Neural cell (in vitro differentiated cells): ENCODE measurements around the gene POLR3B. TPM values are rescaled to one million over a fixed set of nuclear protein-coding genes. Genes with fewer than 3 reads are reported as not detected.

Experiments used
- H2AFZ ChIP-seq: fragments of 200-600, 300-800 bp; sonication (generic), shearing (Covaris generic); 2 replicates; pipeline ENCODE4 v1.6.0; 2014; ENCODE audit warnings: low read depth, mild to moderate bottlenecking, antibody characterized with exemption, low read length, moderate library complexity
- H3F3A ChIP-seq: fragments of 200-600 bp; shearing (Covaris generic); 2 replicates; pipeline ENCODE4 v1.6.1; 2016; ENCODE audit warnings: mild to moderate bottlenecking, moderate library complexity, mixed read lengths, antibody characterized with exemption, low read length; ENCODE audit not compliant: insufficient read depth, poor library complexity, severe bottlenecking
- H3K27ac ChIP-seq: fragments of 200-600, 300-800 bp; sonication (generic), shearing (Covaris generic); 2 replicates; pipeline ENCODE4 v1.5.1; 2014; ENCODE audit warnings: mild to moderate bottlenecking, low read length, moderate library complexity
- H3K27me3 ChIP-seq: fragments of 300-800, 200-600 bp; sonication (generic), shearing (Covaris generic); 2 replicates; pipeline ENCODE4 v1.6.0; 2014; ENCODE audit warnings: mild to moderate bottlenecking, low read depth, low read length, moderate library complexity; ENCODE audit not compliant: insufficient read depth
- H3K36me3 ChIP-seq: fragments of 300-800, 200-600 bp; sonication (generic), shearing (Covaris generic); 2 replicates; pipeline ENCODE4 v1.5.1; 2014; ENCODE audit warnings: mild to moderate bottlenecking, antibody characterized with exemption, low read length, moderate library complexity; ENCODE audit not compliant: insufficient read depth
- H3K4me2 ChIP-seq: fragments of 300-800, 200-600 bp; sonication (generic), shearing (Covaris generic); 2 replicates; pipeline ENCODE4 v1.6.0; 2014; ENCODE audit warnings: mild to moderate bottlenecking, low read length
- H3K4me3 ChIP-seq: fragments of 300-800, 200-600 bp; sonication (generic), shearing (Covaris generic); 2 replicates; pipeline ENCODE4 v1.5.1; 2014; ENCODE audit warnings: mild to moderate bottlenecking, low read length, moderate library complexity
- H3K79me2 ChIP-seq: fragments of 200-600 bp; shearing (Covaris generic); replicated peaks from 2 replicates; pipeline ENCODE4 v1.6.0; 2014; ENCODE audit warnings: mild to moderate bottlenecking, low read length, moderate library complexity; ENCODE audit not compliant: insufficient read depth
- H3K9ac ChIP-seq: fragments of 300-800, 200-600 bp; sonication (generic), shearing (Covaris generic); 2 replicates; pipeline ENCODE4 v1.6.1; 2016; ENCODE audit warnings: mild to moderate bottlenecking, low read length, mixed read lengths
- H3K9me2 ChIP-seq: fragments of 200-600 bp; shearing (Covaris generic); 2 replicates; pipeline ENCODE4 v1.6.1; 2016; ENCODE audit warnings: mild to moderate bottlenecking, low read length, mixed read lengths; ENCODE audit not compliant: insufficient read depth
- H3K9me3 ChIP-seq: fragments of 200-600, 300-800 bp; sonication (generic), shearing (Covaris generic); 2 replicates; pipeline ENCODE4 v1.6.1; 2016; ENCODE audit warnings: mild to moderate bottlenecking, mixed run types, low read length, moderate library complexity, mixed read lengths
- H4K20me1 ChIP-seq: fragments of 200-600 bp; shearing (Covaris generic); 2 replicates; pipeline ENCODE4 v1.6.1; 2016; ENCODE audit warnings: mild to moderate bottlenecking, mixed run types; ENCODE audit not compliant: insufficient read depth
- CTCF ChIP-seq: fragments of 450-650 bp; IDR thresholded peaks from 2 replicates; pipeline ENCODE4 v1.5.1; 2014; ENCODE audit warnings: antibody characterized with exemption, mild to moderate bottlenecking, moderate library complexity; ENCODE audit not compliant: poor library complexity, severe bottlenecking
- EP300 ChIP-seq: fragments of 450-650 bp; conservative IDR thresholded peaks from 2 replicates; pipeline ENCODE4 v1.6.1; 2014; ENCODE audit warnings: antibody characterized with exemption, mild to moderate bottlenecking, moderate library complexity; ENCODE audit not compliant: poor library complexity, severe bottlenecking
- EZH2 ChIP-seq: fragments of 200-600, 300-800 bp; shearing (Covaris generic), sonication (generic); IDR thresholded peaks from 2 replicates; pipeline ENCODE4 v1.6.1; 2014; ENCODE audit warnings: antibody characterized with exemption, low read length, borderline replicate concordance, mild to moderate bottlenecking; ENCODE audit not compliant: insufficient read depth, poor library complexity, severe bottlenecking
- MXI1 ChIP-seq: fragments of 450-650 bp; conservative IDR thresholded peaks from 2 replicates; pipeline ENCODE4 v1.6.1; 2014; ENCODE audit warnings: antibody characterized with exemption, mild to moderate bottlenecking; ENCODE audit not compliant: poor library complexity, severe bottlenecking
- POLR2AphosphoS5 ChIP-seq: IDR thresholded peaks from 2 replicates; pipeline ENCODE4 v1.6.1; 2012
- RAD21 ChIP-seq: fragments of 450-650 bp; conservative IDR thresholded peaks from 2 replicates; pipeline ENCODE4 v1.6.1; 2014; ENCODE audit warnings: antibody characterized with exemption, mild to moderate bottlenecking, moderate library complexity
- REST ChIP-seq: IDR thresholded peaks from 2 replicates; pipeline ENCODE4 v1.6.1; 2012; ENCODE audit warnings: borderline replicate concordance
- SMC3 ChIP-seq: fragments of 450-650 bp; conservative IDR thresholded peaks from 2 replicates; pipeline ENCODE4 v1.6.1; 2014; ENCODE audit warnings: antibody characterized with exemption, mild to moderate bottlenecking, moderate library complexity; ENCODE audit not compliant: poor library complexity
- TAF1 ChIP-seq: IDR thresholded peaks from 2 replicates; pipeline ENCODE4 v1.6.1; 2012; ENCODE audit warnings: low read depth
- polyA plus RNA-seq: library from polyadenylated mRNA; depleted of rRNA; stranded (reverse); fragments of >200 nt; gene quantifications from 2 replicates; pipeline ENCODE4 v1.2.3, GENCODE V29; 2014

Gene POLR3B
- polyA plus RNA-seq, 1 donor from 2014 or later: 4.3 TPM

GRCh38 chr12:106392759-106393158 lies 35.2 kb downstream of the POLR3B start:
- Histone ChIP-seq H3K36me3 (peaks cover 4% of the 10 kb centered on the region), H3K9me3 (no peaks in the 10 kb centered on the region), H2AFZ (no peak overlapping the region), H4K20me1 (no peaks in the 10 kb centered on the region), H3K4me2 (no peak overlapping the region), H3K9ac (no peak overlapping the region), H3K27me3 (no peaks in the 10 kb centered on the region), H3K79me2 (no peaks in the 10 kb centered on the region), H3F3A (no peaks in the 10 kb centered on the region), H3K4me3 (no peak overlapping the region), H3K27ac (no peak overlapping the region), H3K9me2 (no peaks in the 10 kb centered on the region)
- TF ChIP-seq REST: no peak
- no peak for TF ChIP-seq EZH2
- no peak for TF ChIP-seq POLR2AphosphoS5
- TF ChIP-seq SMC3: no peak
- no peak for TF ChIP-seq TAF1

GRCh38 chr12:106409878-106410277 lies 52.3 kb downstream of the POLR3B start:
- H4K20me1 ChIP-seq: no peaks in the 10 kb centered on the region
- no peak overlapping the region for H2AFZ ChIP-seq
- H3K36me3 ChIP-seq: peaks cover 4% of the 10 kb centered on the region
- TF ChIP-seq EP300 (no peak), TAF1 (no peak)
- H3K9me3 ChIP-seq: peaks cover 8% of the 10 kb centered on the region
- no peaks in the 10 kb centered on the region for H3F3A ChIP-seq
- no peak overlapping the region for H3K27ac ChIP-seq
- H3K4me3 ChIP-seq: no peak overlapping the region
- H3K27me3 ChIP-seq: no peaks in the 10 kb centered on the region
- H3K9me2 ChIP-seq: no peaks in the 10 kb centered on the region
- H3K79me2 ChIP-seq: no peaks in the 10 kb centered on the region
- H3K9ac ChIP-seq: no peak overlapping the region
- no peak overlapping the region for H3K4me2 ChIP-seq

DNA sequence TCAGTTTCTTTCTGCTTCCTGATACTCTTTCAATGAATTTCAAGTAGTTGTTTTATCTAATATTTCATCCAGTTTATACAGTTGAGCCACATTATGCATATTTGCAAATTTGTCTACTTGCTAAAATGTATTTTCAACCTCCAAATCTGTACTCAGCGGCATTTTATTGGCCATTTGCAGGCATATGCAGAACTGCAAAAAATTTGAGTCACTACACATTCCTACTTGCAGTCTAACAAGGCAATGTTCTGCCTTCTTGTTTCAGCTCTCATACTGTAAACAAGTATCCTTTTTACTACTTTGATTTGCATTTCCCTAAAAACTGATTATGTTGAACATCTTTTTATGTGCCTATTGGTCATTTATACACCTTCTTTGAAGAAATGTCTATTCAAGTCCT lies 55.0 kb downstream of the POLR3B start:
- Histone ChIP-seq H3K9me2 (no peaks in the 10 kb centered on the region), H3K27me3 (no peaks in the 10 kb centered on the region), H3K4me2 (no peak overlapping the region), H3K27ac (no peak overlapping the region), H3K79me2 (no peaks in the 10 kb centered on the region), H3K4me3 (no peak overlapping the region), H4K20me1 (no peaks in the 10 kb centered on the region), H3K9ac (no peak overlapping the region), H3K36me3 (peaks cover 4% of the 10 kb centered on the region), H3F3A (no peaks in the 10 kb centered on the region), H3K9me3 (peaks cover 8% of the 10 kb centered on the region), H2AFZ (no peak overlapping the region)
- TF ChIP-seq SMC3: no peak
- TF ChIP-seq CTCF: no peak
- no peak for TF ChIP-seq EP300
- no peak for TF ChIP-seq EZH2
- no peak for TF ChIP-seq POLR2AphosphoS5
- no peak for TF ChIP-seq REST
- no peak for TF ChIP-seq MXI1
- no peak for TF ChIP-seq RAD21
- TF ChIP-seq TAF1: no peak
